Muscle layer of duodenum (tissue), 2 donors: ENCODE results near the gene CDH23.

Source experiments
- H3K27ac ChIP-seq: one replicate; pipeline ENCODE4 v1.7.0; 2013; ENCODE audit warnings: mild to moderate bottlenecking, low read length
- H3K27me3 ChIP-seq: one replicate; pipeline ENCODE4 v1.7.0; 2013; ENCODE audit warnings: low read depth, mild to moderate bottlenecking, control low read depth, low read length
- H3K36me3 ChIP-seq, 2 donors: one replicate each; pipeline ENCODE4 v1.7.0; 2013; ENCODE audit warnings: low read length in 2 of 2, control low read depth in 1 of 2, mild to moderate bottlenecking in 1 of 2; ENCODE audit not compliant: insufficient read depth in 2 of 2, control insufficient read depth in 1 of 2
- H3K4me1 ChIP-seq, 2 donors: one replicate each; pipeline ENCODE4 v1.7.0; 2013; ENCODE audit warnings: low read length in 2 of 2, mild to moderate bottlenecking in 2 of 2, control low read depth in 1 of 2, moderate library complexity in 1 of 2; ENCODE audit not compliant: insufficient read depth in 2 of 2, control insufficient read depth in 1 of 2
- H3K4me3 ChIP-seq, 2 donors: one replicate each; pipeline ENCODE4 v1.7.0; 2013; ENCODE audit warnings: low read length in 2 of 2, low read depth in 1 of 2, mild to moderate bottlenecking in 1 of 2
- H3K9me3 ChIP-seq, 2 donors: one replicate each; pipeline ENCODE4 v1.7.0; 2013; ENCODE audit warnings: low read length in 2 of 2, control low read depth in 1 of 2, mild to moderate bottlenecking in 1 of 2; ENCODE audit not compliant: control insufficient read depth in 1 of 2
- donor health status: healthy.

Gene CDH23

DNA sequence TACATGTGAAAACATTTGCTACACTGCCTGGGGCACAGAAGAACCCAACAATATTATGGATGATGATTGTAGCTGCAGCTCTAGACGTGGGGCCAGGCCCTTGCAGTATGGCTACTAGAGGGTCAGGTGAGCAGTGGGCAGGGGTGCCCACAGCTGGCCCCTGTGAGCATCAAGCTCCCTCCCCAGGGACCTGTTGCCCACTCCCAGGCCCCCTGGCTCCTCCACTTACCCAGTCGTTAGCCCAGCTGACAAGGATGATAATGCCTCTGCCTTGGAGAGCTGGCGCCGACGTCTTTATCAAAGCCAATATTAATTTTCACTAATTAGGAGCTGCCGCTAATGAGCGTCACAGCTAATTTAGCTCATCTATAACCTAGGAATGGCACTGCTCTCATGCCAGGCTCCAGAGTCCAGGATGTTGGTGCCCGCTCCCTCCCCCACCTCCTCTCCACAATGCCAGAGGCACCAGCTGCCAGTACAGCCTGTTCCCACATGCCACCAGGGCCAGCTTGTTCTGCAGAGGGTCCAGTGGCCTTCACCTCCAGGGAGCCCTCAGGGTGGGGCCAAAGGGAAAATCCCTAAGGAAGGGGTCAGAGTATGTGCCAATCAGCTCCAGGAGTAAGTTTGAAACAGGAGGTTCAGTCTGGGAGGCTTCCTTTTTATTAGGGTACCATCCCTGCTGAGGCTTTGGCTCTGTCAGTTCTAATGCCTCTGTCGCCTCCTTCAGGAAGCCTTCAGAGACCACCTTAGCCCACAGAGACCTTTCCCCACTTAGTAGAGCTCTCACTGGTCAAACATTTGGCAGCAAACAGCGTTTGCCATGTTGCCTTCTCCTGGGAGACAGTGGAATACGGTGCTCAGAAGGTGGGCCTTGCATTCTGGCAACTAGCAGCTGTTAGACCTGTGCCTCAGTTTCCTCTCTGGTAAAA is 77.2 kb downstream of the CDH23 start:
- no peaks in the 10 kb centered on the region for H3K36me3 ChIP-seq
- no peak overlapping the region for H3K4me3 ChIP-seq
- peaks cover 8 to 23% of the 10 kb centered on the region in 2 donors for H3K4me1 ChIP-seq
- H3K9me3 ChIP-seq, result no peaks in the 10 kb centered on the region
- no peak overlapping the region for H3K27ac ChIP-seq
- H3K27me3 ChIP-seq, result no peaks in the 10 kb centered on the region

DNA sequence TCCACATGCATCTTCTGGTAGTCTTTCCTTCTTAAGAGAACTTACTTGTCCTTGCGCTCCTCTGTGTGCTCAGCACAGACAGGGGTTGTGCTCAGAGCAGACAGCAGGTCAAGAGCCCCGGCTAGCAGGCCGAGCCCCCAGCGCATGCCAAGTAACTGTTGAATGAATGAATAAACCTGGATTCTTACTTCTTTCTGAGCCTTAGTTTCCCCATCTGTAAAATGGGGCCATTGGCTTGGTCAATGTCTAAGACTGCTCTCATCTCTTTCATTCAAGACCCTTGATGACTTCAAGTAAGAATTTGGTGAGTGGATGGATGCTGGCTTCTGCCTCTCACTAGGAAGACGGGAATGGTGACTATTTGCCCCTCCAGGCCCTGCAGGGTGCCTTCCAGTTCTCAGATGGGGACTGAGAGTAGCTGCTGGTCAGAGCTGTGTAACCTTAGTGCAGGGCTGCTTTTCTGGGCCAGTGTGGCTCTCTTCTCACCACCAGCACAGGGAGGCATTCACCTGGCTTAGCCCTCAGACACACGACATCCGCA is 78.1 kb downstream of the CDH23 start:
- Histone ChIP-seq H3K27me3 (no peaks in the 10 kb centered on the region), H3K9me3 (no peaks in the 10 kb centered on the region), H3K27ac (no peak overlapping the region), H3K36me3 (no peaks in the 10 kb centered on the region), H3K4me3 (no peak overlapping the region), H3K4me1 (peaks cover 8 to 23% of the 10 kb centered on the region in 2 donors)

DNA sequence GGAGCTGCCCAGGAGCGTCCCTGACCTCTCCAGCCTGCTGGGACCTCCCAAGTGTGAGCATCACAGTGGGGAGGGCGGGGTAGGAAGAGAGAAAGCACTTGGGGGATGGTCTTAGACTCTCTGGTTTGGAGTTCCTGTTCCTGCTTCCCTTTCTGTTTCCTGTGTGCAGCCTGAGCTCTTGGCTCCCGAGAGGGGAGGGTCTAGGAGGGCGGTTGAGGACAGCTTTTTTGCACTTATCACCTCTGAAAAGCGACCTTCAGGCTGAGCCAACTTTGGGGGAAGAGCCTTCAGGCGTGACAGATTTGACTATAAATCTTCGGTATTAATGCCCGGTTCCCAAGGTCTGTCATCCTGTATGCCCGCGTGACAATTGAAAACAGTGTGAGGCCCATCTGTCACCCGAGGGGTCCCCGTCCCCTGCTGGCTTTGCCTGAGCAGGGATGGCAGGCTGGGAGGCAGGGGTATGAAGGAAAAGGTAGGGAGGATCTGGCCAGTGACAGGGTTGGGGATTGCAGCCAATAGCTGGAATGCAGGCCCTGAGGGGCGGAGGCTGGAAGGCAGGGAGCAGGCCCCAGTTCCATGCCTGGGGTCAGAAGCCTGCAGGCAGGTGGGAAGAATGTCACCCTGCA is 78.6 kb downstream of the CDH23 start:
- no peak overlapping the region for H3K4me3 ChIP-seq
- H3K4me1 ChIP-seq, result peaks cover 8 to 23% of the 10 kb centered on the region in 2 donors
- H3K27ac ChIP-seq, result no peak overlapping the region
- H3K36me3 ChIP-seq, result no peaks in the 10 kb centered on the region
- H3K27me3 ChIP-seq, result no peaks in the 10 kb centered on the region
- H3K9me3 ChIP-seq, result no peaks in the 10 kb centered on the region

DNA sequence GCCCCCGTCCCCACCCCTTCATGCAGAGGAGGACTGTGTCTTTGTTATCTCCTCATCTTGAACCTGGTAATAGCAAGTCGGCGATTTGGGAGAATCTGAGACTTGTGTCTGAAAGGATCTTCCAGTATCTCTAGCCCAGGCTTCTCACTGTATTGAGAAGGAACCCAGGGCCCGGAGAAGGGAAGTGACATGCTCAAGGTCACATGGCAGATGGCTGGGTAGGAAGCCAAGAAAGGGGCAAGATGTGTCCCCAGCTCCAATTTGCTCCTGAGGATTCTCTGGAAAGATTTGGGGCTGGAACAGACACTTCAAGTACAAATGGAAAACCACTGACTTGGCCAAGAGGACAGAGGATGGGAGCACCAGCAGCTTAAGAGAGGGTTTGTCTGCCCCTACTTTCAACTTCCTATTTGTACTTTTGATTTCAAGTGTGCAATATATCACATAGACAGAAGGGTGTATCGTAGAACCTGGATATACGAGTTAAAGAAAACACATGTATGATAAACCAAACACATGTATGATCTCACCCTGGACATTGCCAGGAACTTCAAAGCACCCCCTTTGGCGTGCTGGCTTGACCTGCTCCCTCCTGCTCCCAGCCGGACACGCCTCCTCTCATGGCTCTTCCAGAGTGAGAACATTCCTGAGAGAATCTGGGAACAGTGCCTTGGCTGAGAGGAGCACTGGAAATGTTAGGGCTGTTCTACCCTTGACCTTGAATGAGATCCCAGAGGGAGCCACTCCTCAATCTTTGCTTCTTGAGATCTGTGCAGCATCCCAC is 79.7 kb downstream of the CDH23 start:
- H3K27me3 ChIP-seq, result no peaks in the 10 kb centered on the region
- no peaks in the 10 kb centered on the region for H3K9me3 ChIP-seq
- peaks cover 8 to 23% of the 10 kb centered on the region in 2 donors for H3K4me1 ChIP-seq
- no peak overlapping the region for H3K4me3 ChIP-seq
- H3K36me3 ChIP-seq, result no peaks in the 10 kb centered on the region
- no peak overlapping the region for H3K27ac ChIP-seq

DNA sequence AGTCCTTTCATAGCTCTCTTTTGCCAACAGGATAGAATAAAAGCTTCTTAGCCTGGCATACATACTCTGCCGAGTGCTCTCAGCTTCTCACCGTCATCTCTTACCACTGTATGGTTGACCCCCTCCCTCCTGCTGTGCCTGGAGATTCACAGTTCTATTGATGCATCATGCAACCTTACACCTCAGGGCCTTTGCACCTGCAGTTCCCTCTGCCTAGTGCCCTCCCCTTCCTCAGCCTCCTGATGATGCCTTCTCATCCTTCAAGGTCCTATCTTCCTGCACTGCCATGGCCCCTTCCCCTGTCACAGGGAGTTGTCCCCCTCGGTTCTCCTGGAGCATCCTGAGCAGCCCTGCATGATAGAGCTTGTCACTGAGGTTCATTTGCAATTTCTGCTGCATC is 81.5 kb downstream of the CDH23 start:
- Histone ChIP-seq H3K27me3 (no peaks in the 10 kb centered on the region), H3K36me3 (no peaks in the 10 kb centered on the region), H3K4me1 (peaks cover 8 to 23% of the 10 kb centered on the region in 2 donors)

DNA sequence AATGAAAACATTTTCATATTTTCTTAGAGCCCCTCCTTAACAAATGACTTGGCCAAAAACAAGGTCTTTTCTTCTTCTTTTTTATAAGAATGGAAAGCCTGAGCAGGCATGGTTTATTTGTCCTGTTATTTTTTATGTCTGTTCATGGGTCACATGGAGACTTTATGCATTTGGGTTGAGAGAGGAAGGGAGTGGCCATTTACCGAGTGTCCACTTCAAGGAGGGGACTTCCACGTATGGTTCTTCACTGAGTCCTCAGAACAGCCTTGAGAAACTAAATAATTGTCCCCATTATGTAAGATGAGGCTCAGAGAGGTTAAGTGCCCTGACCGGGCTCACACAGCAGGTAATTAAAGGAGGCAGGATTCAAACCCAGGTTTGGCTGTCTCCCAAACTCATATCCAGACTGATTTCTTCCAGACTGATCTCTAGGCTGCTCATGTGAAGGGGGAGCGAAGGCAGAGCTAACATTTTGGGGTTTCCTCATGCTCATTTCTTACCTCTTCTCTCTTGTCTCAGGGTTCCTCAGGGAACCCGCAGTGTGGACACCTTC is 82.2 kb downstream of the CDH23 start:
- no peaks in the 10 kb centered on the region for H3K36me3 ChIP-seq
- no peak overlapping the region for H3K27ac ChIP-seq
- H3K27me3 ChIP-seq, result no peaks in the 10 kb centered on the region
- H3K9me3 ChIP-seq, result no peaks in the 10 kb centered on the region
- peaks cover 8 to 23% of the 10 kb centered on the region in 2 donors for H3K4me1 ChIP-seq
- H3K4me3 ChIP-seq, result no peak overlapping the region

More for the DNA sequence above, 81.5 kb downstream of the CDH23 start:
- H3K27ac ChIP-seq, result no peak overlapping the region
- no peak overlapping the region for H3K4me3 ChIP-seq
- H3K9me3 ChIP-seq, result no peaks in the 10 kb centered on the region

DNA sequence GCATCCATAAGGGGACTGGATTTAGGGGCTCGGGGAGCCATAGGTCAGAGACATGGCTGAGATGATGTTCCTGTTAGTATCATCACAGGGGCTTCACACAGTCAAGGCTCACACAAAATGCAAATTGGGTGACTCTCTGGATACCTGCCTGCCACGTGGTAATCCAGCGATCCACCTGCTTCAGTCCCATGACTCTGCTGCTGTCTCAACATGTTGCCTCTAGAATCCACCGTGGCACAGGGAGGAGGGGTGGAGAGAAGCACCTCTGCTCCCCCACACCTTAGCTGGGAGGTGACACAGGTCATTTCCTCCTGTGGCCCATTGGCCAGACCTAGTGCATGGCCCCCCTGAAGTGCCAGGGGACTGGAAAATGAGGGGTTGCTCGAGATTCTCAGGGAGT is 83.1 kb downstream of the CDH23 start:
- Histone ChIP-seq H3K9me3 (no peaks in the 10 kb centered on the region), H3K27ac (no peak overlapping the region), H3K27me3 (no peaks in the 10 kb centered on the region), H3K4me3 (no peak overlapping the region), H3K36me3 (no peaks in the 10 kb centered on the region), H3K4me1 (peaks cover 8 to 23% of the 10 kb centered on the region in 2 donors)

DNA sequence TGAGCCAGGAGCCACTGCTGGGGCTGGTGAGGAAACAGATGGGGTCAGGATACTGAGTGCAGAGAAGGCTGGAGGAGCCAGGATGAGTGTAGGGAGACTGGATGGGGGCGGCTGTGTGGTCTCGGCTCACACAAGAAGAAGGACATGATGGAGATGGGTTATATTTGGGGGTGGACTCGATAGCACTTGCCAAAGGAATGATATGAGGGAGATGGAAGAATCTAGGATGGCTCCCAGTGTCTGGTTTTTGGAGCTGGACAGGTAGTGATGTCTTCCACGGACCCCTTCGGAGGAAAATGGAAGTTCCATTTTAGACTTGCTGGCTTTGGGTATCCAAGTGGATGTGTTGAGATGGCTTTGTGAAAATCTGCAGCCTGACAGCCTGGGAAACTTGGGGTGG is 83.9 kb downstream of the CDH23 start:
- H3K36me3 ChIP-seq, result no peaks in the 10 kb centered on the region
- no peak overlapping the region for H3K27ac ChIP-seq
- H3K9me3 ChIP-seq, result no peaks in the 10 kb centered on the region
- peaks cover 6 to 15% of the 10 kb centered on the region in 2 donors for H3K4me1 ChIP-seq
- H3K27me3 ChIP-seq, result no peaks in the 10 kb centered on the region
- H3K4me3 ChIP-seq, result no peak overlapping the region

DNA sequence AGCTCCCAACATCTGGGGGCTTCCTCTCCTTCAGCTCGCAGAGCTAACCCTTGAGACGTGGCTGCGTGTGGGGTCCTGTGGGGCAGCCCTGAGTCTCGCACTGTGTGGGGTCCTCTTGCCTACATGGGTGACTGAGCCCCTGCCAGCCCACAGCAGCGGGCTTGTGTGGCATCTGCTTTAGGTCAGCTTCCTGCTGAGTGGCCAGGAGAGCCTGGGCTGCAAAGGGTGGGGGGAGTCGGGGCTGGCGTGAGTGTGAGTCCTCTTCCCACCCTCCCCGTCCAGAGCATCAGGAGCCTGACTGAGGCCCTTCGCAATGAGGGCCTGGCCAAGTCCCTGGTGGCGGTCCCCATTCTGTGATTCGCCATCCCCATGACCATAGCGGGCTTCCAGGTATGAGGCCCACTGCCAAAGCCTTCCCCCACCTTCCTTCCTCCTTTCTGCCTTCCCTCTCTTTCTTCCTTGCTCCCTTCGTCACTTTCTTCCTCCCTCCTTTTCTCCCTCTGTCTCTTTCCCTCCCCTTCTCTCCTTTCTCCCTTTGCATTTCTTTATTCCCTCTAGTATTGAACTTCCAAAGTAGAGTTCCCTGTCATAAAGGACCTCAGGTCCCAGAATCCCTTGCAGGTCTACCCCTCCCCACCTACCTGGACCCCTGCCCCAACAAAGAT is 85.2 kb downstream of the CDH23 start:
- H3K27me3 ChIP-seq, result no peaks in the 10 kb centered on the region
- no peaks in the 10 kb centered on the region for H3K36me3 ChIP-seq
- no peak overlapping the region for H3K4me3 ChIP-seq
- H3K27ac ChIP-seq, result no peak overlapping the region
- H3K4me1 ChIP-seq, result peaks cover under 1 to 2% of the 10 kb centered on the region in 2 donors
- no peaks in the 10 kb centered on the region for H3K9me3 ChIP-seq

DNA sequence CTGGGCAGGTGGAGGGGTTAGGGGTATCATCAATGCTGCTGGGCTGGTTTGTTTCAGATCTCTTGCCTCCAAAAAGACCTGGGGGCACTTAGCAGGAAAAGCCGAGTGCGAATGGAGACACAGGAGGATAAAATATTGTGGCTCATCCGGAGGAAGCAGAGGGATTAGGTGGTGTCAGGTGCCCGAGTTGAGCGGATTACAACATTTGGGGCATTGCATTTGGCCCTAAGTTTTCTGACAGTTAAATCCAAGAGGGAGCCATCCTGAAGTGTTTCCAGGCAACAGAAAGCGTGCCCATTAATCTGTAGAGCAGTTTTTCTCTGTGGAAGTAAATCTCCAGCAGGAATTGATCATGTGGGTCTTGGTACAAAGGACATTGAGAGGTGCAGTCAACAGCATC is 85.9 kb downstream of the CDH23 start:
- no peaks in the 10 kb centered on the region for H3K4me1 ChIP-seq
- H3K4me3 ChIP-seq, result no peak overlapping the region
- H3K36me3 ChIP-seq, result no peaks in the 10 kb centered on the region
- no peak overlapping the region for H3K27ac ChIP-seq
- H3K27me3 ChIP-seq, result no peaks in the 10 kb centered on the region
- H3K9me3 ChIP-seq, result peaks cover 0 to 2% of the 10 kb centered on the region in 2 donors
